K562 (cell line): ENCODE measurements around the gene DSTYK. TPM values are rescaled to one million over a fixed set of nuclear protein-coding genes. Genes with fewer than 3 reads are reported as not detected.

Experiments used
- ATAC-seq: fragments of 200-7000 bp; cut with Tn5 transposase; 3 replicates; pipeline ENCODE4 v1.9.1; 2020; ENCODE audit warnings: moderate library complexity
- BruUV-seq: library from RNA; stranded (reverse); fragments of 400-500 nt; replicated peaks from 2 replicates; lab custom pipeline; 2021; lab: Mats Ljungman, UMichigan
- CTCF ChIA-PET: fragments of 300-600 bp; formaldehyde crosslinking; extraction: SDS; loops from one replicate; lab custom pipeline; 2021; ENCODE audit warnings: low intra/inter-chr PET ratio; lab: Yijun Ruan, JAX
- POLR2A ChIA-PET: fragments of 300-600, 350-650 bp; sonication (Branson Sonifier 250); formaldehyde crosslinking; extraction: SDS; loops from one replicate; lab custom pipeline; 2021; ENCODE audit warnings: antibody characterized with exemption, inconsistent platforms; lab: Yijun Ruan, JAX
- DNase-seq, 4 experiments: peaks; one replicate each; pipeline versions ENCODE4 v3.0.0 to v3.0.0-alpha.2; 2011 to 2018; ENCODE audit warnings: low spot score in 3 of 4, mixed read lengths in 3 of 4; ENCODE audit errors: extremely low read depth in 1 of 4
- FAIRE-seq: peaks from 2 replicates; lab custom pipeline; 2011; peaks lifted over from hg19 to GRCh38; lab: Jason Lieb, UNC
- H2AFZ ChIP-seq: 2 replicates; pipeline ENCODE4 v1.6.0; 2011; ENCODE audit warnings: low read depth, low read length, control low read depth, inconsistent platforms
- H3K27ac ChIP-seq: fragments of 200-600 bp; 3 replicates; pipeline ENCODE4 v1.8.0; 2011; ENCODE audit warnings: low read depth, mild to moderate bottlenecking, control low read depth, inconsistent platforms, low read length, moderate library complexity, mixed read lengths; ENCODE audit errors: extremely low read depth
- H3K27me3 ChIP-seq, 2 experiments: fragments of 300-600 bp in 1 of 2; 2 replicates in 1 of 2; 3 replicates in 1 of 2; pipeline versions ENCODE4 v1.6.0 to v1.8.0; 2011; ENCODE audit warnings: inconsistent platforms in 2 of 2, low read length in 2 of 2, mild to moderate bottlenecking in 1 of 2, mixed read lengths in 1 of 2, moderate library complexity in 1 of 2; ENCODE audit not compliant: control insufficient read depth in 2 of 2, insufficient read depth in 2 of 2
- H3K36me3 ChIP-seq: fragments of 300-600 bp; 3 replicates; pipeline ENCODE4 v1.8.0; 2011; ENCODE audit warnings: mild to moderate bottlenecking, low read length, inconsistent platforms; ENCODE audit not compliant: control insufficient read depth, insufficient read depth
- H3K4me1 ChIP-seq, 2 experiments: fragments of 200-600 bp in 1 of 2; replicated peaks in 1 of 2; 2 replicates in 1 of 2; 3 replicates in 1 of 2; pipeline versions ENCODE4 v1.5.1 to v1.8.0; 2011; ENCODE audit warnings: inconsistent platforms in 2 of 2, low read length in 2 of 2, mild to moderate bottlenecking in 1 of 2, mixed read lengths in 1 of 2, moderate library complexity in 1 of 2; ENCODE audit not compliant: control insufficient read depth in 2 of 2, insufficient read depth in 2 of 2
- H3K4me2 ChIP-seq: 2 replicates; pipeline ENCODE4 v1.6.1; 2011; ENCODE audit warnings: low read length, control low read depth, inconsistent platforms, mixed read lengths; ENCODE audit not compliant: insufficient read depth
- H3K4me3 ChIP-seq: fragments of 200-600 bp; sonication (generic), shearing (Covaris generic); 2 replicates; pipeline ENCODE4 v1.5.1; 2016; ENCODE audit warnings: control low read depth, inconsistent platforms
- H3K79me2 ChIP-seq: fragments of 200-600 bp; 3 replicates; pipeline ENCODE4 v1.8.0; 2011; ENCODE audit warnings: low read length, inconsistent platforms; ENCODE audit not compliant: control insufficient read depth, insufficient read depth
- H3K9ac ChIP-seq, 2 experiments: 2 replicates each; pipeline versions ENCODE4 v1.6.0 to v1.6.1; 2011; ENCODE audit warnings: low read depth in 2 of 2, low read length in 2 of 2, control low read depth in 1 of 2, inconsistent platforms in 1 of 2, mild to moderate bottlenecking in 1 of 2, mixed read lengths in 1 of 2; ENCODE audit not compliant: insufficient read depth in 1 of 2
- H3K9me1 ChIP-seq: one replicate; pipeline ENCODE4 v1.6.0; 2011; ENCODE audit warnings: inconsistent platforms, mild to moderate bottlenecking, low read length, moderate library complexity; ENCODE audit not compliant: control insufficient read depth, insufficient read depth
- H3K9me3 ChIP-seq: replicated peaks from 2 replicates; pipeline ENCODE4 v1.5.1; 2011; ENCODE audit warnings: low read depth, low read length, inconsistent platforms; ENCODE audit not compliant: control insufficient read depth, insufficient read depth
- H4K20me1 ChIP-seq: replicated peaks from 2 replicates; pipeline ENCODE4 v1.6.1; 2011; ENCODE audit warnings: low read length, inconsistent platforms, mixed read lengths; ENCODE audit not compliant: control insufficient read depth, insufficient read depth
- MEF2A ChIP-seq: IDR thresholded peaks from 2 replicates; pipeline ENCODE4 v1.6.1; 2011; ENCODE audit warnings: low read depth, mild to moderate bottlenecking, low read length, moderate library complexity; ENCODE audit not compliant: control insufficient read depth
- MXI1 ChIP-seq: IDR thresholded peaks from 2 replicates; pipeline ENCODE4 v1.6.1; 2011; ENCODE audit warnings: low read depth, mild to moderate bottlenecking, improper control_type of control experiment, low read length
- NBN ChIP-seq: fragments of 450-650 bp; IDR thresholded peaks from 2 replicates; pipeline ENCODE4 v1.6.1; 2016; ENCODE audit warnings: low read depth, mild to moderate bottlenecking
- RBM39 ChIP-seq: fragments of 200-400 bp; formaldehyde crosslinking; optimal IDR thresholded peaks from 2 replicates; pipeline ENCODE3; 2018; ENCODE audit warnings: low read depth, low read length
- RFX1 ChIP-seq: fragments of 450-650 bp; IDR thresholded peaks from 2 replicates; pipeline ENCODE4 v1.6.1; 2016; ENCODE audit warnings: mild to moderate bottlenecking, moderate library complexity
- RHOXF2B ChIP-seq: fragments of 250-450 bp; sonication (Bioruptor Pico); conservative IDR thresholded peaks from 2 replicates; pipeline ENCODE4 v1.5.1; 2021
- SMARCB1 ChIP-seq: IDR thresholded peaks from 2 replicates; pipeline ENCODE4 v1.6.1; 2011; ENCODE audit warnings: improper control_type of control experiment, low read depth; ENCODE audit not compliant: insufficient read length
- SRF ChIP-seq, 2 experiments: fragments of 250-450, 450-650 bp in 1 of 2; sonication (Bioruptor Pico) in 1 of 2; sonication (generic) in 1 of 2; formaldehyde crosslinking; IDR thresholded peaks; 2 replicates each; pipeline versions ENCODE4 v1.5.0 to v1.5.1; 2020 to 2022; ENCODE audit warnings: mild to moderate bottlenecking in 1 of 2, missing genetic modification reagents in 1 of 2
- ZC3H4 ChIP-seq: sonication (generic); formaldehyde crosslinking; IDR thresholded peaks from 2 replicates; pipeline ENCODE4 v1.9.0; 2021; ENCODE audit warnings: missing genetic modification reagents, borderline replicate concordance
- ZKSCAN1 ChIP-seq: fragments of 150-350 bp; IDR thresholded peaks from 2 replicates; pipeline ENCODE4 v1.6.1; 2016; ENCODE audit warnings: low read depth, low read length
- ZNF232 ChIP-seq: sonication (generic); formaldehyde crosslinking; IDR thresholded peaks from 2 replicates; pipeline ENCODE4 v1.8.0; 2022; ENCODE audit warnings: mild to moderate bottlenecking, missing genetic modification reagents
- WGBS: fragments of 100-300 bp; shearing (Covaris generic); methylation state at CpG from one replicate; pipeline ENCODE4 v1.1.6; 2016; ENCODE audit warnings: low coverage, mixed read lengths; ENCODE audit not compliant: insufficient coverage; ENCODE audit errors: missing lambda C conversion rate; 5-methylcytosine and 5-hydroxymethylcytosine counted together
- in situ Hi-C: fragments of 300-500 bp; cut with MboI; formaldehyde crosslinking; loops from 4 replicates; pipeline ENCODE4 v1.15.0; 2018; ENCODE audit warnings: inconsistent platforms, mixed read lengths
- intact Hi-C: fragments of 100-400 bp; cut with micrococcal nuclease; formaldehyde crosslinking; loops from 2 replicates; pipeline ENCODE4 v1.14.2; 2022
- polyA plus RNA-seq, 8 experiments: library from polyadenylated mRNA; depleted of rRNA in 4 of 8; stranded (reverse) in 5 of 8; unstranded in 3 of 8; fragments of >200 nt; fragmentation: Nextera tagmentation in 2 of 8; fragmentation: Illumina TruSeq in 1 of 8; extraction: Ambion mirVana in 2 of 8; extraction: Trizol in 1 of 8; gene quantifications; 2 replicates each; pipeline versions ENCODE4 v1.2.1 to v1.2.3, GENCODE V29; 2011 to 2014; ENCODE audit warnings: inconsistent platforms in 1 of 8, missing spikeins in 1 of 8
- total RNA-seq, 7 experiments: library from RNA; depleted of rRNA in 6 of 7; stranded (reverse); fragments of >200 nt in 6 of 7; fragmentation: Illumina TruSeq in 2 of 7; extraction: Trizol in 2 of 7; gene quantifications; 2 replicates each; pipeline versions ENCODE4 v1.2.1 to v1.2.3, GENCODE V29; 2011 to 2021; ENCODE audit warnings: low replicate concordance in 1 of 7
- TF ChIP-seq, protein P1 (sequence below): sonication (generic); formaldehyde crosslinking; IDR thresholded peaks from 2 replicates; pipeline ENCODE4 v1.8.0; 2022; ENCODE audit warnings: missing genetic modification reagents, mild to moderate bottlenecking, moderate library complexity, borderline replicate concordance
- TF ChIP-seq, protein P2 (sequence below): fragments of 150-350 bp; conservative IDR thresholded peaks from 2 replicates; pipeline ENCODE4 v1.6.1; 2014; ENCODE audit warnings: low read length

Gene DSTYK
- total and polyA plus RNA-seq, 9 of the 15 experiments (the other 6 are each of a cell fraction or from before 2014, with no cell fraction given): 4.2 to 7.1 (median 6.2) TPM

DNA sequence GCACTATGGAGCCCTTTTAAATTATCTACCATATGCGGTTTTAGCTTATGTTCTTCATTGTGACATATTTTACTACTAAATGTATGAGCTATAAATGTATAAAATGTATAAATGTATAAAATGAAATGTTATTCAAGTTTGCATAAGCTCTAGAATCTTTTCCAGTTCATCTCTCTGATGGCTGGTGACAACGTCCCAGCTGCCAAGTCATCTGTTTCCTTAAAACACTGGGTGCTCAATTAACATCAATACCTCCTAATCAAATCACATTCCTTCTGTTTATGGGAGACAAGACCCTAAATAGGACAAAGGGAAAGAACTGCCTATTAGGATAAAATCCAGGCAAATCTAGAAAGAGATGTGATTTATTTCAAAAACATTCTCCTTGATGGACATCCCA lies 22.9 kb downstream of the DSTYK start:
- H4K20me1 ChIP-seq: no peaks in the 10 kb centered on the region
- H3K9me3 ChIP-seq: no peaks in the 10 kb centered on the region
- H3K4me2 ChIP-seq: no peak overlapping the region
- in situ Hi-C loops (no loop called here), intact Hi-C loops (no loop called here)
- H3K9ac ChIP-seq: no peak overlapping the region
- ATAC-seq: no peak
- no peak for DNase-seq
- H3K36me3 ChIP-seq: peaks cover 11% of the 10 kb centered on the region; the same call in 2 of the 3 replicates
- H3K27ac ChIP-seq: no peak overlapping the region
- 80% methylated on average over 2 of the region's 2 CpGs for WGBS
- no peak for FAIRE-seq
- H3K9me1 ChIP-seq: no peaks in the 10 kb centered on the region
- ChIA-PET CTCF (no interaction called here), POLR2A (interaction anchor here (0.5 to 1.2 kb wide), 3 partner anchors 11 to 134 kb away, joined by 3 read pairs; no protein-coding TSS in a partner anchor)
- H3K4me1 ChIP-seq: peaks cover 0 to 34% of the 10 kb centered on the region in 2 experiments; a peak in 4 of 5 replicates
- H3K79me2 ChIP-seq: peaks cover 26% of the 10 kb centered on the region; the same call in 2 of the 3 replicates
- TF ChIP-seq ZKSCAN1 (no peak), ZNF232 (CRISPR knock-in tag) (no peak), NBN (no peak), RFX1 (no peak), SRF (CRISPR knock-in tag; IDR thresholded peaks at IDR 0.05) (no peak), ZC3H4 (no peak), RHOXF2B (no peak), RBM39 (no peak), SMARCB1 (no peak), MEF2A (no peak), MXI1 (no peak)
- TF ChIP-seq, protein P1, sequence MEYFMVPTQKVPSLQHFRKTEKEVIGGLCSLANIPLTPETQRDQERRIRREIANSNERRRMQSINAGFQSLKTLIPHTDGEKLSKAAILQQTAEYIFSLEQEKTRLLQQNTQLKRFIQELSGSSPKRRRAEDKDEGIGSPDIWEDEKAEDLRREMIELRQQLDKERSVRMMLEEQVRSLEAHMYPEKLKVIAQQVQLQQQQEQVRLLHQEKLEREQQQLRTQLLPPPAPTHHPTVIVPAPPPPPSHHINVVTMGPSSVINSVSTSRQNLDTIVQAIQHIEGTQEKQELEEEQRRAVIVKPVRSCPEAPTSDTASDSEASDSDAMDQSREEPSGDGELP: no peak
- TF ChIP-seq, protein P2, sequence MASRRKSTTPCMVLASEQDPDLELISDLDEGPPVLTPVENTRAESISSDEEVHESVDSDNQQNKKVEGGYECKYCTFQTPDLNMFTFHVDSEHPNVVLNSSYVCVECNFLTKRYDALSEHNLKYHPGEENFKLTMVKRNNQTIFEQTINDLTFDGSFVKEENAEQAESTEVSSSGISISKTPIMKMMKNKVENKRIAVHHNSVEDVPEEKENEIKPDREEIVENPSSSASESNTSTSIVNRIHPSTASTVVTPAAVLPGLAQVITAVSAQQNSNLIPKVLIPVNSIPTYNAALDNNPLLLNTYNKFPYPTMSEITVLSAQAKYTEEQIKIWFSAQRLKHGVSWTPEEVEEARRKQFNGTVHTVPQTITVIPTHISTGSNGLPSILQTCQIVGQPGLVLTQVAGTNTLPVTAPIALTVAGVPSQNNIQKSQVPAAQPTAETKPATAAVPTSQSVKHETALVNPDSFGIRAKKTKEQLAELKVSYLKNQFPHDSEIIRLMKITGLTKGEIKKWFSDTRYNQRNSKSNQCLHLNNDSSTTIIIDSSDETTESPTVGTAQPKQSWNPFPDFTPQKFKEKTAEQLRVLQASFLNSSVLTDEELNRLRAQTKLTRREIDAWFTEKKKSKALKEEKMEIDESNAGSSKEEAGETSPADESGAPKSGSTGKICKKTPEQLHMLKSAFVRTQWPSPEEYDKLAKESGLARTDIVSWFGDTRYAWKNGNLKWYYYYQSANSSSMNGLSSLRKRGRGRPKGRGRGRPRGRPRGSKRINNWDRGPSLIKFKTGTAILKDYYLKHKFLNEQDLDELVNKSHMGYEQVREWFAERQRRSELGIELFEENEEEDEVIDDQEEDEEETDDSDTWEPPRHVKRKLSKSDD: no peak
- no peak overlapping the region for H3K4me3 ChIP-seq
- BruUV-seq: no TSS peak
- no peak overlapping the region for H2AFZ ChIP-seq
- H3K27me3 ChIP-seq: no peaks in the 10 kb centered on the region
